Measurements from ENCODE around the gene MYF6. TPM values are rescaled to one million over a fixed set of nuclear protein-coding genes. Genes with fewer than 3 reads are reported as not detected.

Gene MYF6
- total RNA-seq, 2 experiments from 2014 or later = not detected

DNA sequence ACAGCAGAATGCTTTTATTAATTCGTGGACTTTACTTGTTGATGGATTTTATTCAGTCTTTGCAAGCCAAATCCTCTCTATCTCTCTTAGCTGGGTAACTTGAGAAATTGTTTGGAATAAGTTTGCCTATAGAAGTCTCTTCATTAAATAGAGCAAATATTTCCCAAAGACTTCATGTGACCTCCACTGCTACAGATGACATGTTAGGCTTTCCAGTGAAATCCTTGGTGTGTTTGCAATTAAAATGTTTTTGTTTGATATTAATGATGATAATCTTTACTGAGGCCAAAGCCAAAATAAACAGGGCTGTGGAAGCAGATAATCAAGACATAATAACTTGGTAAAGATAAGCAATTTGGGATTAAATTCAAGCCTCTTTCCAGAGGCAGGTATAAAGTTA is 4.4 kb downstream of the MYF6 start:
- BruUV-seq (replicated peaks) = no TSS peak
- intact Hi-C loops (cut with micrococcal nuclease; ENCODE audit: unreplicated experiment) = no loop called here

DNA sequence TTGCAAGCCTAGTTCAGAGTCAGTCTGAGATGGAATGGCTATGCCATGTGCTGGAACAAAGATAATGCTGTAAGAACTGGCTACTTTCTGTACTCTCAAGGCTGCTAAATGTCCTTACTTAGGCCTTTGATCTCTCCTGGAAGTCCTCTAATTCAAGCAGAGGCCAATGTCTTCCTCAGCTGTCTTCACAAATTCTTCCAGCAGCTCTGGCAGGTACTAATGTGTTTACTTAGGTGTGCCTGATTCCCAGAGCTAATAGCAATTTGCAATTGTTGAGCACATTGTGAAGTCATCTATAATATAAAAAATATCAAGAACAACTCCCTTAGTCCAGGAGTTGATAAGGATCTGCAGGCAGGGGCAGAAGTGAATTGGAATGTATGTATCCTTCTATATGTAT is 5.4 kb downstream of the MYF6 start:
- Histone ChIP-seq H2AFZ (ENCODE audit: low read length) (no peak overlapping the region), H3K9me3 (ENCODE audit: low read length) (no peaks in the 10 kb centered on the region), H3K36me3 (ENCODE audit: insufficient read depth, low read length) (no peaks in the 10 kb centered on the region), H3K79me2 (ENCODE audit: insufficient read depth, low read depth, low read length) (no peaks in the 10 kb centered on the region), H3K9me2 (ENCODE audit: insufficient read depth, low read length) (no peaks in the 10 kb centered on the region), H3K4me3 (ENCODE audit: low read depth, low read length, poor library complexity, severe bottlenecking) (no peak overlapping the region), H3K4me2 (ENCODE audit: low read length) (no peak overlapping the region), H3K27ac (ENCODE audit: low read depth, low read length, poor library complexity, severe bottlenecking) (no peak overlapping the region), H3K4me1 (ENCODE audit: insufficient read depth, low read length, poor library complexity, severe bottlenecking) (no peaks in the 10 kb centered on the region), H4K20me1 (ENCODE audit: insufficient read depth, low read length) (no peaks in the 10 kb centered on the region)
- no TSS peak for BruUV-seq (replicated peaks)
- intact Hi-C loops (cut with micrococcal nuclease; ENCODE audit: unreplicated experiment) = no loop called here
- no peak for DNase-seq (ENCODE audit: low spot score)
- no peak for TF ChIP-seq EZH2phosphoT487 (IDR thresholded peaks at IDR 0.05; ENCODE audit: borderline replicate concordance, low read depth, low read length)
- TF ChIP-seq, protein P1, sequence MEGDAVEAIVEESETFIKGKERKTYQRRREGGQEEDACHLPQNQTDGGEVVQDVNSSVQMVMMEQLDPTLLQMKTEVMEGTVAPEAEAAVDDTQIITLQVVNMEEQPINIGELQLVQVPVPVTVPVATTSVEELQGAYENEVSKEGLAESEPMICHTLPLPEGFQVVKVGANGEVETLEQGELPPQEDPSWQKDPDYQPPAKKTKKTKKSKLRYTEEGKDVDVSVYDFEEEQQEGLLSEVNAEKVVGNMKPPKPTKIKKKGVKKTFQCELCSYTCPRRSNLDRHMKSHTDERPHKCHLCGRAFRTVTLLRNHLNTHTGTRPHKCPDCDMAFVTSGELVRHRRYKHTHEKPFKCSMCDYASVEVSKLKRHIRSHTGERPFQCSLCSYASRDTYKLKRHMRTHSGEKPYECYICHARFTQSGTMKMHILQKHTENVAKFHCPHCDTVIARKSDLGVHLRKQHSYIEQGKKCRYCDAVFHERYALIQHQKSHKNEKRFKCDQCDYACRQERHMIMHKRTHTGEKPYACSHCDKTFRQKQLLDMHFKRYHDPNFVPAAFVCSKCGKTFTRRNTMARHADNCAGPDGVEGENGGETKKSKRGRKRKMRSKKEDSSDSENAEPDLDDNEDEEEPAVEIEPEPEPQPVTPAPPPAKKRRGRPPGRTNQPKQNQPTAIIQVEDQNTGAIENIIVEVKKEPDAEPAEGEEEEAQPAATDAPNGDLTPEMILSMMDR (conservative IDR thresholded peaks at IDR 0.05; ENCODE audit: low read length) = no peak
- CTCF ChIA-PET (ENCODE audit: unreplicated experiment) = no interaction called here
- POLR2A ChIA-PET = interaction anchor here (0.7 to 1.1 kb wide), 2 partner anchors 22 to 57 kb away, joined by 3 to 5 read pairs; no protein-coding TSS in a partner anchor

More for the DNA sequence above, 4.4 kb downstream of the MYF6 start:
- Histone ChIP-seq H3K9me3 (ENCODE audit: low read length) (no peaks in the 10 kb centered on the region), H3K9me2 (ENCODE audit: insufficient read depth, low read length) (no peaks in the 10 kb centered on the region), H3K36me3 (ENCODE audit: insufficient read depth, low read length) (no peaks in the 10 kb centered on the region), H2AFZ (ENCODE audit: low read length) (no peak overlapping the region), H4K20me1 (ENCODE audit: insufficient read depth, low read length) (no peaks in the 10 kb centered on the region), H3K4me1 (ENCODE audit: insufficient read depth, low read length, poor library complexity, severe bottlenecking) (no peaks in the 10 kb centered on the region), H3K4me3 (ENCODE audit: low read depth, low read length, poor library complexity, severe bottlenecking) (no peak overlapping the region), H3K4me2 (ENCODE audit: low read length) (no peak overlapping the region), H3K79me2 (ENCODE audit: insufficient read depth, low read depth, low read length) (no peaks in the 10 kb centered on the region), H3K27ac (ENCODE audit: low read depth, low read length, poor library complexity, severe bottlenecking) (no peak overlapping the region)
- ChIA-PET CTCF (ENCODE audit: unreplicated experiment) (no interaction called here), POLR2A (no interaction called here)
- no peak for DNase-seq (ENCODE audit: low spot score)
- TF ChIP-seq, protein P1 (conservative IDR thresholded peaks at IDR 0.05; ENCODE audit: low read length) = no peak
- TF ChIP-seq EZH2phosphoT487 (IDR thresholded peaks at IDR 0.05; ENCODE audit: borderline replicate concordance, low read depth, low read length) = no peak

GRCh38 chr12:80713419-80713818 is 6.0 kb downstream of the MYF6 start:
- no peak overlapping the region for H3K27ac ChIP-seq (ENCODE audit: low read depth, low read length, poor library complexity, severe bottlenecking)
- no peak overlapping the region for H2AFZ ChIP-seq (ENCODE audit: low read length)
- no peaks in the 10 kb centered on the region for H3K4me1 ChIP-seq (ENCODE audit: insufficient read depth, low read length, poor library complexity, severe bottlenecking)
- no TSS peak for BruUV-seq (replicated peaks)
- H4K20me1 ChIP-seq (ENCODE audit: insufficient read depth, low read length) = no peaks in the 10 kb centered on the region
- no peaks in the 10 kb centered on the region for H3K79me2 ChIP-seq (ENCODE audit: insufficient read depth, low read depth, low read length)
- DNase-seq (ENCODE audit: low spot score) = no peak
- no peak overlapping the region for H3K4me2 ChIP-seq (ENCODE audit: low read length)
- ChIA-PET CTCF (ENCODE audit: unreplicated experiment) (no interaction called here), POLR2A (interaction anchor here (0.7 to 1.1 kb wide), 2 partner anchors 21 to 58 kb away, joined by 3 to 5 read pairs; no protein-coding TSS in a partner anchor)
- no peaks in the 10 kb centered on the region for H3K36me3 ChIP-seq (ENCODE audit: insufficient read depth, low read length)
- intact Hi-C loops (cut with micrococcal nuclease; ENCODE audit: unreplicated experiment) = no loop called here
- H3K9me3 ChIP-seq (ENCODE audit: low read length) = no peaks in the 10 kb centered on the region
- no peaks in the 10 kb centered on the region for H3K9me2 ChIP-seq (ENCODE audit: insufficient read depth, low read length)
- H3K4me3 ChIP-seq (ENCODE audit: low read depth, low read length, poor library complexity, severe bottlenecking) = no peak overlapping the region
- TF ChIP-seq EZH2phosphoT487 (IDR thresholded peaks at IDR 0.05; ENCODE audit: borderline replicate concordance, low read depth, low read length) = no peak
- TF ChIP-seq, protein P1 (conservative IDR thresholded peaks at IDR 0.05; ENCODE audit: low read length) = no peak

Measured in OCI-LY7 (cell line).